ENCODE data around the gene TRAPPC2B.

The TRAPPC2B gene

GRCh38 chr19:57389194-57389729, 25.9 kb downstream of the TRAPPC2B start:
- Histone ChIP-seq H3K27ac (ENCODE audit: extremely low read depth, low read depth, low read length) (peak overlapping the region; percentile 52), H3K4me1 (ENCODE audit: control insufficient read depth, insufficient read depth, low read length) (peaks cover 6% of the 10 kb centered on the region), H3K4me3 (ENCODE audit: low read depth, low read length) (peak overlapping the region; percentile 79), H3K9me3 (ENCODE audit: control insufficient read depth, insufficient read depth, low read depth, low read length) (no peaks in the 10 kb centered on the region), H3K36me3 (ENCODE audit: control insufficient read depth in 2 of 2, insufficient read depth in 1 of 2, low read length in 2 of 2) (peaks cover 10 to 16% of the 10 kb centered on the region in 2 experiments; a peak in 2 of 3 replicates)
- CTCF ChIA-PET = interaction anchor here (0.6 to 1.2 kb wide), 4 partner anchors 84 to 770 kb away, joined by 3 to 7 read pairs (median 3); no protein-coding TSS in a partner anchor
- POLR2A ChIA-PET = interaction anchor here (0.6 to 1.9 kb wide), 12 partner anchors 9 to 1173 kb away, joined by 3 to 22 read pairs (median 4); partner anchors contain the start of genes TRAPPC2B, ZNF211, ZNF264 and ZNF304
- TF ChIP-seq ELK4 (IDR thresholded peaks at IDR 0.05; ENCODE audit: borderline replicate concordance, low read depth, low read length) (0 out of 2 replicates have a peak, but pooled peaks have one; percentile 61), ZNF501 (tag by site-specific recombination; IDR thresholded peaks at IDR 0.05) (no peak)

- POLR2A ChIA-PET = interaction anchor here (0.6 to 1.9 kb wide), 12 partner anchors 9 to 1174 kb away, joined by 3 to 22 read pairs (median 4); partner anchors contain the start of genes TRAPPC2B, ZNF211, ZNF264 and ZNF304
- peak within 1 kb of the TSS; percentile 89 for H3K27ac ChIP-seq (ENCODE audit: extremely low read depth, low read depth, low read length)
- CTCF ChIA-PET = interaction anchor here (0.6 to 1.2 kb wide), 4 partner anchors 83 to 769 kb away, joined by 3 to 7 read pairs (median 3); no protein-coding TSS in a partner anchor
- H3K9me3 ChIP-seq (ENCODE audit: control insufficient read depth, insufficient read depth, low read depth, low read length) = no peaks in the 10 kb centered on the region
- peak within 1 kb of the TSS; percentile 79 for H3K4me3 ChIP-seq (ENCODE audit: low read depth, low read length)
- H3K4me1 ChIP-seq (ENCODE audit: control insufficient read depth, insufficient read depth, low read length) = peaks cover 6% of the 10 kb centered on the region
- H3K36me3 ChIP-seq (ENCODE audit: control insufficient read depth in 2 of 2, insufficient read depth in 1 of 2, low read length in 2 of 2) = peaks cover 14 to 23% of the 10 kb centered on the region in 2 experiments; a peak in 2 of 3 replicates
- TF ChIP-seq ZNF146 (tag by site-specific recombination; IDR thresholded peaks at IDR 0.05) (no peak), ZNF629 (tag by site-specific recombination; IDR thresholded peaks at IDR 0.05) (peak; percentile 99), EGR2 (tag by site-specific recombination; IDR thresholded peaks at IDR 0.05; ENCODE audit: low read depth) (peak; percentile 16; the same call in 1 of the 2 replicates), ZBTB21 (tag by site-specific recombination; IDR thresholded peaks at IDR 0.05) (peak; percentile 100), ZNF529 (tag by site-specific recombination; IDR thresholded peaks at IDR 0.05; ENCODE audit: insufficient replicate concordance) (no peak), ZNF221 (tag by site-specific recombination; IDR thresholded peaks at IDR 0.05; ENCODE audit: borderline replicate concordance) (no peak), TCF7L2 (IDR thresholded peaks at IDR 0.05; ENCODE audit: borderline replicate concordance, low read depth, low read length) (no peak), ZNF121 (tag by site-specific recombination; IDR thresholded peaks at IDR 0.05) (no peak), SETDB1 (IDR thresholded peaks at IDR 0.05; ENCODE audit: insufficient read length, low read length) (no peak), ZBTB8A (tag by site-specific recombination; IDR thresholded peaks at IDR 0.05) (no peak), ZNF140 (tag by site-specific recombination; IDR thresholded peaks at IDR 0.05) (no peak), ZNF555 (tag by site-specific recombination; conservative IDR thresholded peaks at IDR 0.05) (no peak), ZFP69B (tag by site-specific recombination; IDR thresholded peaks at IDR 0.05) (peak; percentile 9; the same call in 1 of the 2 replicates), SP2 (tag by site-specific recombination; IDR thresholded peaks at IDR 0.05) (peak; percentile 90), ZNF518A (tag by site-specific recombination; conservative IDR thresholded peaks at IDR 0.05; ENCODE audit: low read depth) (peak; percentile 78), INSM2 (tag by site-specific recombination; IDR thresholded peaks at IDR 0.05) (no peak), ZEB2 (tag by site-specific recombination; IDR thresholded peaks at IDR 0.05) (peak; percentile 47; the same call in 1 of the 2 replicates), HOXC10 (CRISPR knock-in tag; IDR thresholded peaks at IDR 0.05) (peak; percentile 98), ZBTB17 (tag by site-specific recombination; IDR thresholded peaks at IDR 0.05) (peak; percentile 63), ZNF2 (tag by site-specific recombination; IDR thresholded peaks at IDR 0.05) (no peak), ZNF341 (tag by site-specific recombination; IDR thresholded peaks at IDR 0.05; ENCODE audit: low read depth) (peak; percentile 70), HOXD13 (CRISPR knock-in tag; IDR thresholded peaks at IDR 0.05; ENCODE audit: borderline replicate concordance) (peak; percentile 51; the same call in 1 of the 2 replicates), ZNF366 (tag by site-specific recombination; conservative IDR thresholded peaks at IDR 0.05) (0 out of 2 replicates have a peak, but pooled peaks have one; percentile 15)
Measured at GRCh38 chr19:57389730-57390598, 26.6 kb downstream of the TRAPPC2B start, which contains the start of gene ZNF548. Gene ZNF548 (plus strand): TSS chr19:57389854. CDS start chr19:57390100, 246 bp downstream.
